Measurements from ENCODE around the gene UTP25. TPM values are rescaled to one million over a fixed set of nuclear protein-coding genes. Genes with fewer than 3 reads are reported as not detected.
A peak's percentile ranks its signal among the peaks of the same experiment; 100 is the strongest.
"Not testable (repeated sequence)": the region's sequence is repeated elsewhere in the genome, so short reads cannot be mapped to it uniquely, and the experiment has no call there.

Gene UTP25
- total RNA-seq, 1 experiment from 2014 or later = 7.8 TPM

- DNase-seq (ENCODE audit: low read depth) = peak; percentile 95
Observed at GRCh38 chr1:209895709-209896108, 67.9 kb downstream of the UTP25 start.

- DNase-seq (ENCODE audit: low read depth) = peak; percentile 86
Observed at GRCh38 chr1:209896346-209896745, 68.6 kb downstream of the UTP25 start.

- not testable (repeated sequence) for DNase-seq (ENCODE audit: low read depth)
Observed at GRCh38 chr1:209898271-209898670, 70.5 kb downstream of the UTP25 start.

- not testable (repeated sequence) for DNase-seq (ENCODE audit: low read depth)
Observed at GRCh38 chr1:209898851-209899250, 71.1 kb downstream of the UTP25 start.

GRCh38 chr1:209899948-209900347, 72.2 kb downstream of the UTP25 start:
- peak; percentile 60 for DNase-seq (ENCODE audit: low read depth)

- peak; percentile 93 for DNase-seq (ENCODE audit: low read depth)
Observed at GRCh38 chr1:209900734-209901133, 73.0 kb downstream of the UTP25 start.

GRCh38 chr1:209901211-209901610, 73.4 kb downstream of the UTP25 start:
- DNase-seq (ENCODE audit: low read depth) = no peak

GRCh38 chr1:209904774-209905173, 77.0 kb downstream of the UTP25 start:
- not testable (repeated sequence) for DNase-seq (ENCODE audit: low read depth)

Other genes with a start within 250 kb of the UTP25 start
- gene CAMK1G, start 244.3 kb upstream of the UTP25 start, total RNA-seq (2014; rRNA removed; shearing (Covaris generic)) = 3.0 and 4.5 TPM in 2 replicates
- 31.5 and 62.2 TPM in 2 replicates for gene LAMB3, start 175.5 kb upstream of the UTP25 start, total RNA-seq (2014; rRNA removed; shearing (Covaris generic))
- gene G0S2, start 152.6 kb upstream of the UTP25 start, total RNA-seq (2014; rRNA removed; shearing (Covaris generic)) = 267 and 322 TPM in 2 replicates
- gene HSD11B1, start 123.1 kb upstream of the UTP25 start, total RNA-seq (2014; rRNA removed; shearing (Covaris generic)) = 1.9 and 4.3 TPM in 2 replicates
- not detected in 2 replicates for gene TRAF3IP3, start 71.9 kb upstream of the UTP25 start, total RNA-seq (2014; rRNA removed; shearing (Covaris generic))
- 4.0 and 5.7 TPM in 2 replicates for gene C1orf74, start 43.4 kb upstream of the UTP25 start, total RNA-seq (2014; rRNA removed; shearing (Covaris generic))
- gene IRF6, start 21.8 kb upstream of the UTP25 start, total RNA-seq (2014; rRNA removed; shearing (Covaris generic)) = 0.39 and 0.47 TPM in 2 replicates
- gene SYT14, start 110.2 kb downstream of the UTP25 start, total RNA-seq (2014; rRNA removed; shearing (Covaris generic)) = 3.7 and 6.1 TPM in 2 replicates

Data from M059J (cell line).